HG03378 (cell line): ENCODE results near the gene LOC101059915.

ENCODE experiments used
- ATAC-seq: cut with Tn5 transposase; IDR thresholded peaks from one replicate; pipeline ENCODE4 v1.9.1; 2021; ENCODE audit warnings: mild to moderate bottlenecking, moderate library complexity; ENCODE audit not compliant: unreplicated experiment

LOC101059915 gene

DNA sequence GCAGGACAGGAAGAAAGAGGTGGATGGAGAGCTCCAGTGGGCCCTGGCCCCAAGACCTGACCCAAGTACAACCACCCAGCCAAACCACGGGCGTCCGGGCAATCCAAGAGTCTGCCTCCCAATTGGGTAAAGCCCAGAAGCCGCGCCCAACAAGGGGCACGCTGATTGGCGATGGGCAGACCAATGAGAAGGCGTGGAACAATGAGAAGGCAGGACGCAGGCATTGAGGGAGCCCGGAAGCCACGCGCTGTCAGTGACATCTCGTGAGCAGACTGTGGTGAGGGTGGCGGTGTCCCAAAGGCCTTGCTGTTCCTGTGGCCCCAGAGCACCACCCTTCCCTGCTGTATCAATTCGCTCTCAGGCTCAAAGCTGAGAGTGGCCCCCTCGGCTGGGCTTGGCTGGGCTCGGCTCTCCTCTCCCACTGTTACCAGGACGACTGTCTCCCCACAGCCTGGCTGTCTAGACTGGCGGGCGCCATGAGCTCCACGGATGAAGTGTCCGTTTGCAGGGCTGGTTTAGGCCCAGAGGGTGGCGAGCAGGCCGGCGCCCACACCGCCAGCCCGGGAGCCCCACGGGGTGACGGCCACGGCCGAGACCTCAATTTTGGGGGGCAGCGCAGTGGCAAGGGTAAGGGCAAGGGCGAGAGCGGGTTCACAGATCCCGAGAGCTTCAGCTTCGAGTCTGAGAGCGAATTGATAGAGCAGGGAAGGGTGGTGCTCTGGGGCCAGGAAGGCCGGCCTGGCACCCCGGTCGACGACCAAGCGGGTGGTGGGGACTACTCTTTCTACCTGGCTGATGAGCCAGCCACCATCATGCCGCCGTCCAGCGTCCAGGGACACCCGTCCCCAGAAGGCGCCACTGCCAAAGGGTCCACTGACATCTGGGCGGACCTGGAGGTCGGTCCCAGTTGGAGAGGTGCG lies at the start of gene LOC101059915:
Gene LOC101059915 (plus strand): TSS at position 219 of the 920 bp plus-strand sequence.
- no peak for ATAC-seq

GRCh38 chrX:71617742-71618141 lies 49.6 kb upstream of the LOC101059915 start:
- ATAC-seq, result no peak

- peak; percentile 69 for ATAC-seq
Observed at GRCh38 chrX:71618303-71618721, 49.0 kb upstream of the LOC101059915 start, which contains the start of gene CXCR3. CXCR3 (minus strand) TSS chrX:71618511; CDS start chrX:71618449, 62 bp downstream.

DNA sequence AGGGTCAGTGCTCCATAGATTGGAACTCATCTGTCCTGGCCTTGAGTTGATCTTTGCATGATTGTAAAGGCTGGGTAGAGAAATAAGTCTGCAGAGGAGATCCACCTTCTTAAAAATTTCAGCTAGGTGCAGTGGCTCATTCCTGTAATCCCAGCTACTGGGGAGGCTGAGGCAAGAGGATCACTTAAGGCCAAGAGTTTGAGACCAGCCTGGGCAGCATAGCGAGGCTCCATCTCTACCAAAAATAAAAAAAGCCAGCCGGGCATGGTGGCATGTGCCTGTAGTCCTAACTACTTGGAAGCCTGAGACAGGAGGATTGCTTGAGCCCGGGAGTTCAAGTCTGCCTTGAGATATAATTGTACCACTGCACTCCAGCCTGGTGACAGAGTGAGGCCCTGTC lies 48.6 kb upstream of the LOC101059915 start:
- no peak for ATAC-seq

DNA sequence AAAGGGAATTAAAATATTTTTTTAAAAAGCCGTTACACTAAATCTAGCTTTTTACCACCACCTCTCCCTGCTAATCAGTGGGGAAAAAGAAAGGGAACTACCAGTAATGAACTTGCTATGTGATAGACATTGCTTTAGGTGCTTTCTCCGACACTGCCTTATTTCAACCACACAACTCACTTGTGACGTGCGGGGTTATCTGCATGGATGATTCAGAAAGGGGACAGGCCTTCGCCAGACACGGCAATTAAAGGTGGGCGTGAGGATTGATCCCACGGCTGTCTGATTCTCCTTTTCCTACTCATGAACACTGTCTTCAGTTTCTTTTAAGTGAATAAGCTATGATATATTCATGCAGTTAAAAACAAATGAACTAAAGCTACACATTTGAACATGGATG lies 48.2 kb upstream of the LOC101059915 start:
- ATAC-seq, result no peak

DNA sequence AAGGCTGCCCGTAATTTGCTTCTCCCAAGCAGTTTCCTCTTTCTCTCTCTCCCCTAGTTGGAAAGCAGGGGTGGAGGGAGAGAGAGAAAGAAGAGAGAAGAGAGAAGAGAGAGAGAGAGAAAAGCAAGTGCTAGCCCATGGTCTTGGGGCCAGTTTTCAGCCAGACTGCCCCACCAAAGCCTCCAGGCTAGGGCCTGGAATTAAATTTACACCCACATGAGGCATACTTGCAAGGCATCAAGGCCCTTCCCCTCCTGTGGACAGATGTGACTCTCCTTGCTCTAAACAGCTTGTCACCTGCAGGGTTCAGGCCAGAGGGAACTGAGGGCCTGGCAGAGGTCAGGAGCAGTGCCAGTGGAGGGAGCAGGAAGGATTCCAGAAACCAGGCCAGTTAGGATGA lies 47.4 kb upstream of the LOC101059915 start:
- ATAC-seq, result no peak

DNA sequence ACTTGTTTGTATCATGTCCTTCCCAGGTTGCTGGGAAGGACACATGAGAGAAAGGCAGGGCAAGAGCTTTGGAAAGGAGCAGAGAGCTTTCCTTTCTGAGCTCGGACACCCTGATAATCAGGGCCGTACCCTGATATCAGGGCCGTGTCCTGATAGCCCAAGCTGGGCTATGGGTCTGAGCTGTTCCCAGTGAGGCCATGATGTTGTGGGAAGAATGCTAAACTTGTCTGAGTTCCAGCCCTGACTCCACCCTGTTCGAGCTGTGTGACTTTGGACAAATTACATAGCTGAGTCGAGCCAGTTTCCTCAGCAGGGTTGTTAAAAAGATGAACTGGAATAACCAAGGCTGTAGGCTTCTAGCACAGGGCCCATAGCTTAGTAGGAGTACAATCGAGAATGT lies 45.7 kb upstream of the LOC101059915 start:
- no peak for ATAC-seq

GRCh38 chrX:71622032-71622575 lies 45.2 kb upstream of the LOC101059915 start:
- no peak for ATAC-seq

- ATAC-seq, result peak; percentile 50
Observed at GRCh38 chrX:71622576-71623450, 44.5 kb upstream of the LOC101059915 start.

GRCh38 chrX:71623714-71624113 lies 43.6 kb upstream of the LOC101059915 start:
- ATAC-seq, result no peak

GRCh38 chrX:71625471-71625870 lies 41.9 kb upstream of the LOC101059915 start:
- ATAC-seq, result no peak

DNA sequence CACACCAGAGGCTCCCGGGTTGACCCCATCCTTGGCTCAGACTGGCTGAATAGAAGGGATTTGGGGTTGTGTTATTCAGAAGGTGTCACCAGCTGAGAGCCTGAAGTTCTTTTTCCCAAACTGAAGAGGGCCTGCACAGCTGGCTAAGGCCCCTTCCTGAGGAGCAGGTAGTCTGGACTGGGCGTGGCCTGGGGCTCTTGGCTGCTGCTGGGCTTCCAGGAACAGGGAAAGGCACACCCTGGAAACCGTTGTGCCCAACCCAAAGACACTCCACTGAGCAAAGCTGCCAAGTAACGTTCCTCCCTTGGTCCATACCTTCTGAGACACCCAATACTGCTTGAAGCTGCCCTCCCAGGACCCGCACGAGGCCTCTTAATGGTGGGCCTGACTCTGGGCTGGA lies 40.8 kb upstream of the LOC101059915 start:
- ATAC-seq, result no peak

GRCh38 chrX:71627588-71628404 lies 39.5 kb upstream of the LOC101059915 start:
- no peak for ATAC-seq

- peak; percentile 71 for ATAC-seq
Observed at GRCh38 chrX:71629467-71629866, 37.9 kb upstream of the LOC101059915 start.

- peak; percentile 51 for ATAC-seq
Observed at GRCh38 chrX:71632923-71633657, 34.3 kb upstream of the LOC101059915 start.

DNA sequence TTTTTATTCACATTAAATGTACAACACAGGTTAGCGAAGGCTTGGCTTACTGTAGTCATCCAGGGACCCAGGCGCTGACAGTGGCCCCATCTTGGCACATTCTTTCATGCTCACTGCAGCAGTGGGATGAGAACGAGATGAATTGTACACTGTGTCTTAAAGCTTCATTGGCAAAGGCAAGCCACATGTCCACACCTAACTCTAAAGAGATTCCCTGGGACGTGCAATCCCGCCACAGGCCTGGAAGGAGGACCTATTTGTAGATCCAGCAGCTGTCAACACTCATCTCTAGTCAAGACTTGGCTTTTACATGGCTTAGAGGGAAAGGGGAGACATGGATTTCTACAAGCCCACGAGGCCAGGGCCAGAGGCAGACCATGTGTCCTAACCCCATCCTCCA lies 33.0 kb upstream of the LOC101059915 start:
- ATAC-seq, result no peak

GRCh38 chrX:71636438-71637252 lies 30.7 kb upstream of the LOC101059915 start:
- ATAC-seq, result no peak

DNA sequence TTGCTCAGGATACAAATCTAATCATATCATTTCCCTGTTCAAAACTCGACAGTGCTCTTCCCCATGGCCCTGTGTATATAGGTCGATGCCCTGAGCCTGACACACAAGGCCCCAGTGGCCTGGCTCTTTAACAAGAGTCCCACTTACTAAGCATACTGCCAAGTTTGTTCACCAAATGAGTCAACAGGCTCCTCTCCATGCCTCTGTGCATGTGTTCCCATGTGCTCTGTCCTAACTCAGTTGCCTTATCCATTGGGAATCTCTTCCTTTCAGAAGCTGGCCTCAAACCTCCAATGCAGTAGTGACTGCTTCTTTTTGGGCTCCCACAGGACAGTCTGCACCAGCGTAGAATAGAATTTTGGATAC lies 30.1 kb upstream of the LOC101059915 start:
- ATAC-seq, result no peak

GRCh38 chrX:71637848-71638247 lies 29.5 kb upstream of the LOC101059915 start:
- ATAC-seq, result no peak
